H1 (cell line): ENCODE measurements around the gene SCMH1. TPM values are rescaled to one million over a fixed set of nuclear protein-coding genes. Genes with fewer than 3 reads are reported as not detected.

ENCODE experiments used
- CTCF ChIA-PET: fragments of 300-600 bp; sonication (Branson Sonifier 250); formaldehyde crosslinking; loops from one replicate; lab custom pipeline; 2021; ENCODE audit not compliant: partially characterized antibody; lab: Charles Lee
- POLR2A ChIA-PET: fragments of 300-600 bp; sonication (Branson Sonifier 250); formaldehyde crosslinking; loops from one replicate; lab custom pipeline; 2021; ENCODE audit warnings: inconsistent platforms; ENCODE audit not compliant: partially characterized antibody; lab: Charles Lee
- DNase-seq, 2 experiments: peaks; one replicate each; pipeline versions ENCODE4 v3.0.0 to v3.0.0-alpha.2; 2010 to 2022; ENCODE audit warnings: low spot score in 2 of 2, low read depth in 1 of 2, mixed read lengths in 1 of 2
- FAIRE-seq: peaks from 2 replicates; lab custom pipeline; 2011; peaks lifted over from hg19 to GRCh38; lab: Jason Lieb, UNC
- H2AFZ ChIP-seq: 2 replicates; pipeline ENCODE4 v1.8.1; 2012; ENCODE audit warnings: low read length, inconsistent platforms
- H2AK5ac ChIP-seq: 2 replicates; pipeline ENCODE4 v1.6.1; 2013; ENCODE audit warnings: low read depth, low read length
- H2BK120ac ChIP-seq: replicated peaks from 2 replicates; pipeline ENCODE3; 2013; ENCODE audit warnings: low read depth, low read length, inconsistent platforms
- H2BK12ac ChIP-seq: 2 replicates; pipeline ENCODE4 v1.6.1; 2013; ENCODE audit warnings: low read depth, low read length
- H2BK15ac ChIP-seq: 2 replicates; pipeline ENCODE4 v1.6.1; 2013; ENCODE audit warnings: low read length
- H2BK20ac ChIP-seq: 2 replicates; pipeline ENCODE4 v1.6.1; 2013; ENCODE audit warnings: low read length
- H2BK5ac ChIP-seq: 2 replicates; pipeline ENCODE4 v1.6.1; 2013; ENCODE audit warnings: low read depth, low read length
- H3K14ac ChIP-seq: 2 replicates; pipeline ENCODE4 v1.6.1; 2013; ENCODE audit warnings: inconsistent platforms; ENCODE audit not compliant: insufficient read length
- H3K18ac ChIP-seq: 2 replicates; pipeline ENCODE4 v1.6.1; 2013; ENCODE audit warnings: low read length; ENCODE audit errors: extremely low read depth
- H3K23ac ChIP-seq: 2 replicates; pipeline ENCODE4 v1.6.1; 2013; ENCODE audit warnings: inconsistent platforms; ENCODE audit not compliant: insufficient read length
- H3K23me2 ChIP-seq: 2 replicates; pipeline ENCODE4 v1.6.1; 2013; ENCODE audit warnings: low read depth, low read length
- H3K27ac ChIP-seq: 2 replicates; pipeline ENCODE4 v1.6.1; 2011; ENCODE audit warnings: low read depth, low read length, inconsistent platforms
- H3K27me3 ChIP-seq, 4 experiments: replicated peaks in 1 of 4; 1 replicate in 1 of 4; 2 replicates in 3 of 4; pipeline versions ENCODE4 v1.6.1 to v1.8.1; 2011 to 2013; ENCODE audit warnings: low read length in 3 of 4, mild to moderate bottlenecking in 3 of 4, inconsistent platforms in 2 of 4, mixed read lengths in 2 of 4, moderate library complexity in 1 of 4; ENCODE audit not compliant: control insufficient read depth in 3 of 4, insufficient read depth in 3 of 4; ENCODE audit errors: extremely low read depth in 1 of 4
- H3K36me3 ChIP-seq, 4 experiments: 2 replicates each; pipeline versions ENCODE4 v1.6.1 to v1.8.1; 2011 to 2013; ENCODE audit warnings: mild to moderate bottlenecking in 4 of 4, low read length in 3 of 4, moderate library complexity in 2 of 4, control low read depth in 1 of 4, inconsistent platforms in 1 of 4; ENCODE audit not compliant: insufficient read depth in 4 of 4, control insufficient read depth in 2 of 4
- H3K4ac ChIP-seq: replicated peaks from 2 replicates; pipeline ENCODE3; 2013; ENCODE audit warnings: low read length, low read depth, mixed read lengths, inconsistent platforms; ENCODE audit not compliant: insufficient read length
- H3K4me1 ChIP-seq, 4 experiments: replicated peaks in 1 of 4; 1 replicate in 1 of 4; 2 replicates in 3 of 4; pipeline versions ENCODE4 v1.6.1 to v1.8.1; 2011 to 2013; ENCODE audit warnings: low read length in 3 of 4, inconsistent platforms in 2 of 4, mixed read lengths in 1 of 4; ENCODE audit not compliant: insufficient read depth in 4 of 4, control insufficient read depth in 3 of 4
- H3K4me2 ChIP-seq, 2 experiments: 2 replicates each; pipeline versions ENCODE4 v1.6.1 to v1.8.1; 2011 to 2013; ENCODE audit warnings: low read depth in 2 of 2, low read length in 2 of 2, control low read depth in 1 of 2, inconsistent platforms in 1 of 2, mild to moderate bottlenecking in 1 of 2; ENCODE audit not compliant: insufficient read depth in 1 of 2
- H3K4me3 ChIP-seq, 4 experiments: fragments of 200-600, 300-600 bp in 1 of 4; sonication (generic), shearing (Covaris generic), sonication (Bioruptor Twin) in 1 of 4; 2 replicates each; pipeline versions ENCODE4 v1.5.1 to v1.8.1; 2011 to 2016; ENCODE audit warnings: low read length in 4 of 4, low read depth in 3 of 4, control low read depth in 2 of 4, inconsistent platforms in 2 of 4, mild to moderate bottlenecking in 2 of 4, mixed read lengths in 1 of 4, moderate library complexity in 1 of 4; ENCODE audit not compliant: insufficient read depth in 2 of 4; ENCODE audit errors: extremely low read depth in 1 of 4
- H3K56ac ChIP-seq: replicated peaks from 2 replicates; pipeline ENCODE3; 2013; ENCODE audit warnings: low read depth, mild to moderate bottlenecking, mixed read lengths, low read length, inconsistent platforms; ENCODE audit not compliant: insufficient read length
- H3K79me1 ChIP-seq: 2 replicates; pipeline ENCODE4 v1.6.1; 2013; ENCODE audit warnings: low read depth, low read length, control low read depth
- H3K79me2 ChIP-seq, 2 experiments: 2 replicates each; pipeline versions ENCODE4 v1.6.1 to v1.8.1; 2012 to 2013; ENCODE audit warnings: low read length in 2 of 2, mild to moderate bottlenecking in 2 of 2, inconsistent platforms in 1 of 2; ENCODE audit not compliant: insufficient read depth in 2 of 2, control insufficient read depth in 1 of 2
- H3K9ac ChIP-seq, 4 experiments: replicated peaks in 1 of 4; 1 replicate in 1 of 4; 2 replicates in 3 of 4; pipeline versions ENCODE4 v1.6.1 to v1.8.1; 2011 to 2013; ENCODE audit warnings: low read depth in 3 of 4, low read length in 3 of 4, control low read depth in 2 of 4, mild to moderate bottlenecking in 2 of 4, moderate library complexity in 2 of 4, inconsistent platforms in 1 of 4; ENCODE audit errors: extremely low read depth in 1 of 4
- H3K9me3 ChIP-seq, 2 experiments: 2 replicates each; pipeline versions ENCODE4 v1.6.1 to v1.8.1; 2012 to 2013; ENCODE audit warnings: mild to moderate bottlenecking in 2 of 2, moderate library complexity in 2 of 2, control low read depth in 1 of 2, inconsistent platforms in 1 of 2, low read depth in 1 of 2, low read length in 1 of 2, mixed read lengths in 1 of 2; ENCODE audit not compliant: insufficient read depth in 2 of 2
- H4K20me1 ChIP-seq, 2 experiments: replicated peaks in 1 of 2; 2 replicates each; pipeline versions ENCODE3 to v1.8.1; 2011 to 2013; ENCODE audit warnings: inconsistent platforms in 2 of 2, low read length in 2 of 2, mild to moderate bottlenecking in 1 of 2; ENCODE audit not compliant: insufficient read depth in 2 of 2, control insufficient read depth in 1 of 2
- H4K5ac ChIP-seq: 2 replicates; pipeline ENCODE4 v1.6.1; 2013; ENCODE audit warnings: low read length, low read depth, mixed read lengths, inconsistent platforms; ENCODE audit not compliant: insufficient read length
- H4K8ac ChIP-seq: 2 replicates; pipeline ENCODE4 v1.8.0; 2013; ENCODE audit warnings: mild to moderate bottlenecking, moderate library complexity, low read length, inconsistent platforms; ENCODE audit not compliant: insufficient read depth; ENCODE audit errors: extremely low read depth
- H4K91ac ChIP-seq: replicated peaks from 2 replicates; pipeline ENCODE3; 2013; ENCODE audit warnings: low read length, mixed read lengths, inconsistent platforms; ENCODE audit not compliant: insufficient read length
- ATF3 ChIP-seq: IDR thresholded peaks from 2 replicates; pipeline ENCODE4 v1.6.1; 2011; ENCODE audit warnings: low read depth, mild to moderate bottlenecking, low read length; ENCODE audit not compliant: insufficient read depth
- NANOG ChIP-seq: IDR thresholded peaks from 2 replicates; pipeline ENCODE4 v1.6.1; 2011; ENCODE audit warnings: low read length, low read depth, mild to moderate bottlenecking, inconsistent platforms; ENCODE audit not compliant: insufficient read depth, poor library complexity, severe bottlenecking
- YY1 ChIP-seq: IDR thresholded peaks from 2 replicates; pipeline ENCODE4 v1.6.1; 2011; ENCODE audit warnings: low read depth, mild to moderate bottlenecking, low read length
- ZNF274 ChIP-seq: IDR thresholded peaks from 2 replicates; pipeline ENCODE4 v1.7.0; 2012; ENCODE audit warnings: low read length, borderline replicate concordance; ENCODE audit errors: extremely low read depth
- WGBS, 2 experiments: shearing (Covaris generic) in 1 of 2; methylation state at CpG; one replicate each; pipeline versions ENCODE4 v1.1.6 to v1.1.7; 2013 to 2015; ENCODE audit warnings: low lambda C conversion rate in 2 of 2, mixed read lengths in 2 of 2, inconsistent platforms in 1 of 2, low coverage in 1 of 2, missing lambda C conversion rate in 1 of 2; ENCODE audit not compliant: insufficient replicate concordance in 2 of 2, insufficient coverage in 1 of 2, insufficient read length in 1 of 2; ENCODE audit errors: extremely low coverage in 1 of 2, missing lambda C conversion rate in 1 of 2; 5-methylcytosine and 5-hydroxymethylcytosine counted together
- polyA plus RNA-seq, 7 experiments: library from polyadenylated mRNA; depleted of rRNA in 3 of 7; stranded (reverse) in 5 of 7; unstranded in 2 of 7; fragments of >200 nt in 5 of 7; fragments of 200-250 nt in 2 of 7; gene quantifications; 1 replicate in 5 of 7; 2 replicates in 1 of 7; 4 replicates in 1 of 7; pipeline versions ENCODE4 v1.2.1 to v1.2.3, GENCODE V29; 2011 to 2013; ENCODE audit warnings: missing spikeins in 2 of 7, mixed read lengths in 2 of 7
- total RNA-seq: library from RNA; stranded (reverse); fragmentation: NEBNext Ultra II Directional; extraction: Animal tissue kit (Norgen Biotek cat#: 25700); gene quantifications from 2 replicates; pipeline ENCODE4 v1.2.1, GENCODE V29; 2021

Gene SCMH1
- total and polyA plus RNA-seq, 2 of the 8 experiments (the other 6 are each of a cell fraction or from before 2014, with no cell fraction given), result 16.6 to 30.7 TPM

- peaks cover 0 to 4% of the 10 kb centered on the region in 2 experiments; a peak in 1 of 4 replicates for H3K79me2 ChIP-seq
- H2BK5ac ChIP-seq, result no peak overlapping the region
- FAIRE-seq, result no peak
- TF ChIP-seq YY1 (no peak), ZNF274 (no peak), ATF3 (no peak), NANOG (no peak)
These were observed 9.8 kb downstream of the SCMH1 start for GRCh38 chr1:41232305-41232704.

More at GRCh38 chr1:41232305-41232704, 9.8 kb downstream of the SCMH1 start:
- 60% methylated on average over 3 of the region's 3 CpGs; no CpG with 5 or more reads in 1 of the 2 experiments for WGBS, 2 experiments
- Histone ChIP-seq H4K91ac (no peak overlapping the region), H3K27me3 (no peaks in the 10 kb centered on the region), H3K18ac (no peak overlapping the region), H3K4me3 (no peak overlapping the region), H3K27ac (no peak overlapping the region), H3K23me2 (no peaks in the 10 kb centered on the region), H3K4me2 (no peak overlapping the region), H3K23ac (no peak overlapping the region), H2BK15ac (no peak overlapping the region), H3K36me3 (no peaks in the 10 kb centered on the region), H2AK5ac (no peak overlapping the region), H3K14ac (no peak overlapping the region), H3K79me1 (no peaks in the 10 kb centered on the region), H4K8ac (no peak overlapping the region), H2BK120ac (no peak overlapping the region), H2BK20ac (no peak overlapping the region), H4K20me1 (peaks cover 0 to 1% of the 10 kb centered on the region in 2 experiments), H3K56ac (no peak overlapping the region), H4K5ac (no peak overlapping the region), H3K4me1 (no peaks in the 10 kb centered on the region), H3K9me3 (no peaks in the 10 kb centered on the region), H2BK12ac (no peak overlapping the region), H2AFZ (no peak overlapping the region), H3K9ac (no peak overlapping the region), H3K4ac (no peak overlapping the region)
- ChIA-PET CTCF (no interaction called here), POLR2A (no interaction called here)
- no peak for DNase-seq
